Amniotic epithelial cell (primary cell): ENCODE results near the gene MGAT5.

ENCODE experiments used
- DNase-seq: peaks from one replicate; pipeline ENCODE4 v3.0.0-alpha.2; 2010; ENCODE audit warnings: low read depth

Gene MGAT5

DNA sequence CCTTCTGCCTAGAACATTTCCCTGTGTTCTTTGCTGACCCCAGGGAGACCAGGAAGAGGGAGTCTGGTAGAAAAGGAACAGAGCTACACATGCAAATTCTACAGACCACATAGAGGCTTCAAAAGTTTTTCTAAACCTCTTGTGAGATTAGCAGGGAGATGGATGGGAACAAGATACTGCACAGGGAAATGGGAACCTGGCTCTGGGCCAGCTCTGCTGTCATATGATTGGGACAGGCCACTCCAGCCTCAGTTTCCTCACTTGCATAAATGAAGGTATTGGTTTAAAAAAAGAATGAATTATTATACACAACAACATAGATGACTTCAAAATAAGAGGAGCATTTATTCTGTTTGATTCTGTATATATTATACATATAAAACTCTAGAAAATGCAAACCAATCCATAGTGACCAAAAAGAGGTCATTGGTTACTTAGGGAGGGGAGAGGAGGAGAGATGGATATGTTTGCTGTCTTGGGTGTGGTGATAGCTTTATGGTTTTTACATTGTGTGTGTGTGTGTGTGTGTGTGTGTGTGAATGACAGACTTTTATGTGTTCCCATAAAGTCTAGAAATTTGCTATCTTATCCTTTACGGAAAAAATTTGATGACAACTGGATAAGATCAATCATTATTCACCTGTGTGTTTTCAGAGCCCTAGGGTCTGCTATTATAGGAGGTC lies 115.5 kb downstream of the MGAT5 start:
- DNase-seq, result no peak

DNA sequence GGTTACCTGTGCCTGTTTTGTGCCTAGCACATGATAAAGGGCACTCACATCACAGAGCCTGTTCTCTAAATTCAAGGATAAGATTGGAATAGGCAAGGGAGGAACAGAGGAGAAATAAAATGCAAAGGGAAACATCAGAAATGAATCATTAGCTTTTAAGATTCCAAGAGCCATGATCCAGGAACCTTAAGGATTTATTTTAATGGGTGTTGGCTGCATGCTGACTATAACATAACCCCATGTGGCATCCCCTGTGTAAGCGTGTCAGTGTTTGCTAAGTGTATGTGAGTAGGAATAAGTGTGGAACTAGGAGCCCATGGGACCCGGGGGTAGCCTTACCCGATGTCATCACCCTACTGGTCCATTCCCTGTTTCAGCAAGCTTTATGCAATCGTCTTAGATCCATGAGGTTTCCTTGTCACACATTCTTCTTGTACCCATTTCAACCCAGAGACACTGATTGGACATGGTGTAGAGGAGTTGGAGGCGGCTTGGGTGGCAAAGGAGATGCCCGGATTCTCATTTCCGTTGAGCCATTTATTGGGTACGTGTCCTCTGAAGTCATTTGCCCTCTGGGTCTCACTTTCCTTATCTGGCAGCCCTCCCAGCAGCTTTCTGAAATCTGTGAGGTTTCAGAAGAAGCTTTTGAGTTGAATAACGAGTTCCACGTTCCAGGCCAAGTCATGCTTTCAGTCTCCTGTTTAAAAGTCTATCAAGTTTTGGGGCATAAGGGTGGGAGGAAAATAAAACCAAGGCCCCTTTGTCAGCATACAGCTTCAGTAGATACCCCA lies 117.0 kb downstream of the MGAT5 start:
- DNase-seq, result no peak

DNA sequence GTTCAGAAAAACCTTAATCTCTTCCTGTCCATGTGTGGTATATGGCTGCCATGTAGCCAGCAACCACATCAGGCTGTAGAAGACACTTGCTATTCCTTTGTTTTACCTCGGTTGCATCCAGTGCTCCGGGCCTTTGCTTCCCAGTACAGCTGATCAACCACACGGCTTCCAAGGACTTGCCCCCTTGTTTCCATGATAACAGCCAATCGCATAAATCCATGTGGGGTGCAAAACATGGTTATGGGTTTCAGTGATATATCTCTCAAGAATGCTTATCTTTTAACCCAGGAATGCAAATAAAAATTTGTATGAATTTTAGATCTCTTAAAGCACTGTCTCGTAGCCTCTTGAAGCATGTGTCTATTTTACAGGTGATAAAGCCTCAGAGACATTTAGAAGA lies 118.3 kb downstream of the MGAT5 start:
- DNase-seq, result peak; percentile 95

DNA sequence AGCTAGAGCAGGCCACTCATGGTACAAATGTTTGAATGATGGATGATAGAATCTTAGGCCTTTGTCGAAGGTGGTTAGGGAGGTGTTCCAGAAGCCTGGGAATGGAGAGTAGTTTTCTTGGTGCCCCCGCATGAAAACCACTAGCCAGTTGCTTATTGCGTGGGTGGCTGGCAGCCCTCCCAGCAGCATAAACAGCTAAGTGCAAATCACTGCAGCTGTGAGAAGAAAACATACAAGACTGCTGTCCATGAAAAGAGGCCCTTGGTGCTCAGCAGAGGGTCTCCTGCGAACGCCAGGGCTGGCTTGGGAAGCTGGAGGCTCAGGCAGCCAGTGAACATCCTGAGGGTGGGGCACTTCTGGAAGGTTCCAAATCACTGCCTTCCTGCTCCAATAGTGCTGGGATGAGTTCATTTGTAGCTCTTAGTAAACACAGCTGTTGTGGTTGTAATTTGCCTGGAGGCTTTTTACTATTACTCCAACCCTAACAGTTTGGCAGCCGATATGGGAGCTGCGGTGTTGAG lies 118.8 kb downstream of the MGAT5 start:
- peak; percentile 97 for DNase-seq

DNA sequence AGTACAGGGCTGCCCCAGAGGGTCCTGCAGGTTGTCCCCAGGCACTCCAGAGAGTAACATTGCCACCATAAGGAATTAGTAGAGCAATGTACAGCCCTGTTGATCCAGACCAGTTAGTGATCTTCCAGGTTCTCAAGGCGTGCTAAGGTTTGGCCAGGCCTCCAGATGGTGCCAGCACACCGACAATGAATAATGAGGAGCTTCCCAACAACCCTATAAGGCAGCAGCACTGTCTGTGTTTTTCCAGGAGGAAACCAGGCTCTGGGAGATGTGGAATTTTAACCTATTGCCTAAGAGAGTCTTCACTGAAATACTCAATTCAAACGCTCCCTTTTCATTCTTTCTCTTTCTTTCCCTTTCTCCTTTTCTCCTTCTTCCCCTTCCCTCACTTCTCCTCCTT lies 122.1 kb downstream of the MGAT5 start:
- DNase-seq, result peak; percentile 93

DNA sequence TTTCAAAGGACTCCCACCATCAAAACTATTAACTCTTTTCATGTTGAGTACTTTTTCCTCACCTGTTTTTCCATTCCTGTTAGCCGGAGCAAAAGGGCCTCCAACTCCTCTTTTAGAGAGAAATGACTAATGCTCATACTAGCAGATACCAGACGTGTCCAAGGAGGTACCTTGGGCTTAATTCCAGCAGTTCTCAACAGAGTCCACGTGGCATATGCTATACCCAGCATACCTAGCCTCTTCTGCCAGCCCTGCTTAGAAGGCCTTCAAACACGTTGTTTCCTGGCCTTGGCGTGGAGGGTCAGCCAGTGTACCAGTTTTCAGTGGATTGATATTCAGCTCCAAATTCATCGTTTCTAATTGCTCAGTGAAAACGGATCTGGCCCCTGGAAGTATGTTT lies 123.9 kb downstream of the MGAT5 start:
- DNase-seq, result peak; percentile 34

DNA sequence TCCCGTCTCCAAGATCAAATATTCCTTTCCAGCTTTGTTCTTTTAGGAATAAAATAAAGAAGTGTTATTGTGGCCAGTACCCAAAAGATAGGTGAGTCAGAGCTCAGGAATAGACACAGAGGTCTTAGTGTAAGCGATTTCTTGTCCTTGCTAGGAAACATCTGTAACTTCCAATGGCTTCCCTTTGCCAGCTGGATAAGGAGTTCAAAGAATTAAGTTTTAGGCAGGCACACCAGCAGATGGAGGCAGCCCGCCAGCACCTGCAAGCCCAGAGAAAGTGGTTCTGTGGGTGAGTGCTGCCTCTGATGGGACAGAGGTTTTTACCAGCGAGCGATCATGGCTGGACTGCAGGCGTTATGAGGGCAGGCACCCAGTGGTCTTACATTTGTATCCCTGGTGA lies 125.4 kb downstream of the MGAT5 start:
- DNase-seq, result peak; percentile 36

DNA sequence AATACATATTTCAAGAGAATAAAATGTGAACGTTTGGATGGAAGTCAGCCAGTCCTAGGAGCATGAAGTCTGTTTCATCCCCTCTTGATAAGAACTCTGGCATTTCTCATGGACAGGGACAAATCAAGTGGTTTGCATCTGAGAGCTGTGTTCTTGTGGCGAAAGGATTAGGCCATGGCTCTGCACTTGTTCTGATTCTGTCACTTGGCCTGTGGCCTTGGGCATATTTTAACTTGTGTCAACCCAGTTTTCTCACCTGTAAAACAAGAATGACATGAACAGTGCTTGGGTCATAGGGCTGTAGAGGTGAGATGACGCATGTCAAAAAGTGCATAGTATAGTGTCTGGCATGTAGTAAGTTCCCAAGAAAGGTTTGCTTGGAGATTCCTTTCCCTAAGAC lies 125.8 kb downstream of the MGAT5 start:
- peak; percentile 32 for DNase-seq

DNA sequence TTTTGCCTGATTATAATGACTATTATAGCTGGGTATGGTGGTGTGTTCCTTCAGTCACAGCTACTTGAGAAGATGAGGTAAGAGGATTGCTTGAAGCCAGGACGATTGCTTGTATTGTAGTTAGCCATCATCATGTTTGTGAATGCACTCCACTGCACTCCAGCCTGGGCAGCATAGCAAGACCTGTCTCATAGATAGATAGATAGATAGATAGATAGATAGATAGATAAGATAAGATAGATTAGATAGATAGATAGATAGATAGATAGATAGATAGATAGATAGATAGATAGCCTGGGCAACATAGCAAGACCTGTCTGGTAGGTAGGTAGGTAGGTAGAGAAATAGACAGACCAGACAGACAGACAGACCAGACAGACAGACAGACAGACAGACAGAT lies 127.3 kb downstream of the MGAT5 start:
- no peak for DNase-seq

DNA sequence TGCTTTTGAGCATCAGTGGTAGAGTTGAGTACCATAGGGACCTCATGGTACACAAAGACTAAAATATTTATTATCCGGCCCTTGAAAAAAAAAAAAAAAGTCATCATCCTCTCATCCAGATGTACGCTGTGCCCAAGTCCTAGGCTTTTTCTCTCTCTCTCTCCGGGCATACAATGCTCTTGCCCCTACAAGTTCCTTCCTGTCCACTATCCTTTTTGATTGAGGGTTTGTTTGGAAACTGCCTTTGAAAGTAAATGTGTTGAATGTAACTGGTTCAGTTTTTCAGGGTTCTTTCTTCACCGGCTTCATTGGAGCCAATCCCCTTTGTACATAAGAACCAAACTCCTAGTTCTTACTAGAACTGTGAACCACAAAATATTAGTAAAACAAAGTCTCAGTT lies 130.3 kb downstream of the MGAT5 start:
- DNase-seq, result no peak

DNA sequence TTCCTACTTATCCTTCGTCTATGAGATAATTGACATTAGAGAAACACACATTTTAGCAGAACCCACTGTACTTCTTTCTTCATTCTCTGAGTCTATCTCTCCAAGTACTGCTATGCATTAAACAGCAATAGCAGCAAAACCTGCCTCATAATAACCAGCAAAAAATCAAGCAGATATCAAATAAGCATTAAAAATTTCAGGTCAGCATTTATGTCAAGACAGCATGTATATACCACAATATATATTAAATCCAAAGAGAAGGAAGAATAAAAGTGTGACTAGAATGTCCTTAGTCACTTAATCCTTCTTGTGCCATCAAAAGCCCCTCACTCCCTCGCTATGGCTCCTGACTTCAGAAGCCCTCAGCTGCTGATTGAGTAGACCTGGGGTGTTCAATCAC lies 131.3 kb downstream of the MGAT5 start:
- no peak for DNase-seq

DNA sequence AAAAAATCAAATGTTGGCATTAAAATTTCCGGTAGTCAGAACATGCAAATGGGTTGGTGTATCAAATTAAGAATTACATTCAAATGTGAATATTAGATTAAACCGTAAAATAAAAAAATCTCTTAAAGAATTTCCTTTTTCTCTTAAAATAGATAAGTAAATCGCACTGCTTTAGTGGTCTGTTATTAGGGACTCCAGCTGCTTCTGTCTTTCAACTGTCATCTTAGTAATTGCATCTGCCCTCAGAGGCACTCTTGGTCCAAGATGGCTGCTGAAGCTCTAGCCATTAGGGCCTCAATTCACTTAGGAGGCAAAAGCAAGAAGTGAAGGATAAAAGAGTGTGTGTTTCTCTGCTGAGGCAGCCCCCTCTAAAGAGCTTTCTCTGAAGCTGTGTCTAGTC lies 132.4 kb downstream of the MGAT5 start:
- DNase-seq, result no peak

DNA sequence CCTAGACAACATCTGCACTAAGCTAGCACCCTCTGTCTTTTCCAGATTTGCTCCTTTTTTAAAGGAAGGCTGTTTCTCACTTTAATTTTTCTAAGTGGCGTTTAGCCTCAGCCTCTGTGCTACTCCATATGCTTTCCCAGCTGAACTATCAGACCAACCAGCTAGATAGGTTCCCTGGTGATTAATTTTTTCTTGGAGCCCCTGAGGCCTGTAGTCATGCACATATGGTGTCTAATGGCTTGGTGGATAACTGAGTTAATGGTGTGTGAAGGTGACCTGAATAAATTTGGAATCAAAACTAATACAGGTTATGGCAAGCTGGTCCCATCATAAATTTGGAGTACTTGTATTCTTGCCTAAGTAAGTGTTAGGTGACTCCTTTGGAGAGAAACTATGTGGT lies 135.5 kb downstream of the MGAT5 start:
- no peak for DNase-seq

DNA sequence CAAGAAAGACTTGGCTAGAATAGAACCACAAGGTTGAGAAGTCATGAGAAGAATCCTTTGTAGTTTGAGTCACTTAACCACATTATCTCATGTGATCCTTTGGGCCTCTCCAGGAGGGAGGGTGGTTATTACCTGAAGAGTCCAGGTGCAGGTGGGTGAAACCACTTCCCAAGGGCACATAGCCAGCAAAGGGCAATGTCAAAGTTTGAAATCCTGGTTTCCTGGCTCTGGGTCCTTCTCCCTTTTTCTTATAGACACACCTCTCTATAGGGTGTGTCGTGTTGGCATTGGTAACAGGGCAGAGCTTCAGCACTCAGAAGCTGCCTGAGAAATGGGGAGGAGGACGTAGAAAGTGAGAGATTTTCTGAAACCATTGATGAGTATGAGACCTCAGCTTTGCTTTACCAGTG lies 137.9 kb downstream of the MGAT5 start:
- no peak for DNase-seq

DNA sequence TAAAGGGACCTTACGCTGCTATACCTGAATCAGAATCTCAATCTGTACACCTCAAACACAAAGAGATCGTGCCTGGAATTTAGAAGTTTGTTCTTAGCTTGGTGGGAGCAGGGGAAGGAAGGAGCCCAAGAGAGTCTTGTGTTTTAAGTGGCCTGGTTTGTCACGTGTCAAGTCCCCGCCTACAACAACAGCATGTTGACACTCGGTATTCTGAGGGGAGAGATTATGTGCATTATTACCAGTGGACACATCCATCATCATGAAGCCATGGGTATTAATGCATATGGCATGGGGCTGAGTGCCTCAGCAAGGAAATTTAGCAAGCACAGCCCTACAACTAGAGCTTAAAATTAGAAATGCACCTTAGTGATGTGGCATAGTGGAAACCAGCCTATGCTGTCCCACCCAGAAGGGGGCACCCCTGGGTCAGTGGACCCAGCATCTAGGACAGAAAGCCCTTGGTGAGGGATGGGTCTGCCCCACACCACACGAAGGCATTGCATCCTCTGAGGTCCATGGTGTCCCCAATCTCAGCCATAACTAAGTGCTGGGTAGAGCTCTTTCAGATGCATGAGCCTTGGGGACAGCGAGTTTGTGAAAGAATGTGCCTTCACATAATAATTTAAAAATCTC lies 138.7 kb downstream of the MGAT5 start:
- DNase-seq, result no peak

DNA sequence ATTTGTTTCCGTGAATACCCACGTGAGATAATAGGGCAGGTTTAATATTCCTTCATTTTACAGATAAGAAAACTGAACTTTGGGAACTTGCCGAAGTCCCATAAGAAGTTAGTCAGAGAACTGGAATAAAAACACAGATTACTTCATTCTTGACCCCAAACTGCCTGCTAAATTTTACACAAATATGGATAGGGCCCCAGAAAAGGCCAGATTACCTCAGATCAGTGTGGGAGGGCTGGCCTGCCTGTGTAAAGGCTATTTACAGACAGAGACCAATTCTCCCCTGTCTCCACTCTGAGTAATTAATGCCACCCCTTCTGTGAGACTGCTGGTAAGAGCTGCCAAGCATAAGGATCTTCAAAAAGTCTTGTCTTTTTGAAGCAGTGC lies 139.2 kb downstream of the MGAT5 start:
- peak; percentile 73 for DNase-seq

DNA sequence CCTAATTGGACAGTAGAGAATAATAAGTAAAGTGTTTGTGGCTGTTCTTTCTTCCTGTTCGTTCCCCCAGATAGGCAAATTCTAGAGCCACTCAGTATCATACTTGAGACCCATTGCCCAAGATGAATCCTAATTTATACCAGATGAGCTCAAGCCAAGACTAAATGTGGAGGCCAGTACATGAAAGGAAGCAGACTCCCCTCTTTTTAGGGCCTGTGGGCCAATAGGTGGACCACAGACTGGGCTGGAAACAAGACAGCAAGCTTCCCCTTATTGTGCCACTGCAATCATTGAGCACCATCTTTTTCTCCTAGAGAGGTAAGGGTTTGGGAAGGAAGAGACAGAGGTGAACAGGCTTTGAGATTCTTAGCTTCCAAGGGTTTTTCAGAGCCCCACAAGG lies 141.9 kb downstream of the MGAT5 start:
- DNase-seq, result no peak

DNA sequence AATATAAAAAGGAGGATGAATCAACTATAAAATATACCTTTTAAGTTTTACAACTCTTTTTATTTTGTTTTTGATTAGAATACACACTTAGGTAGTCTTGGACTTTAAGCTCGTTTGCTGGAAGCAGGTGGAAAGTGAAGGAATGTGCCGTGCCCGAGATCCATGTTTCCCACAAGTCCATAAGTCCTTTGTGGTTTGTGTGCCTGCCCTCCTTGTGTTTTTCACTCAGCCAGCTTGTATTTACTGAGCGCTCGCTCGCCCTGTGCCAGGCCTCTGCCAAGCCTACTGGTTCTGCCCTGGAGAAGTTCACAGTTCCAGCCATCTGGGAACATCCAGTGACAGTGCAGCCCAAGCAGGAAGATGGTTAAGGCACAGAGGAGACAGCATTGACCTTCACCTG lies 142.6 kb downstream of the MGAT5 start:
- no peak for DNase-seq

DNA sequence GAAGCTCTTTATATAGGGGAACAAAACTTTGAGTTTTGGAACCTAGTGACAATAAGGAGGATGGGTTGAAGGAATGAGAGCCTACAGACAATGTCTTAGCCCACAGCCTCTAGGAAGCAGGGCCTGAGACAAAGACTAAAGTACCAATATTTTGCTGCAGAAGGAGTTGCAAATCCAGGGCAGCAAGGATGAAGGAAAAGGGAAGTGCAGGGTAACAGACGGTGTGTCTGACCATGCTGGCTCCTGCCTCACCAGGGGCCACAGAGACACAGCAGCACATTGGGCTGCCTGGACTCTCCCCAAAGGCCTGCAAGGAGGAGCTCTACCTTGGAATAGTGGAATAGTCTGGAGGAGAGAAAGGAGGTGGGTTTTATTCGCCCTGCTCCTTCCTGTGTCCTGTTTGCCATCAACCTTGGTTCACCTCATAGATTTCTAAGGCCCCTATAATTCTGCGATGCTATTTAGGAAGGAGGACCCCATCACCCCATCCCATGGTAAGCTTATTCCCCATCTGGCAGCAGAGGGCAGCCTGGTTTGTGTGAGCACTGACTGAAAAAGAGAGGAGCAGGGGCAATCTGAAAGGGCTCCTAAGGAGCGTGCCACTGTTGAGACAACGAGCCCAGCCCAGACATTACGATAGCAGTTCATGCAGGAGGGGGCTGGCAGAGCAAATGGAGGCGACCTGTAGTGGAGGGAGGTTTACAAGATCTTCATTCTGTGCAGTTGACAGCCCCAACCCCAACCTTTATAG lies 143.4 kb downstream of the MGAT5 start:
- no peak for DNase-seq

DNA sequence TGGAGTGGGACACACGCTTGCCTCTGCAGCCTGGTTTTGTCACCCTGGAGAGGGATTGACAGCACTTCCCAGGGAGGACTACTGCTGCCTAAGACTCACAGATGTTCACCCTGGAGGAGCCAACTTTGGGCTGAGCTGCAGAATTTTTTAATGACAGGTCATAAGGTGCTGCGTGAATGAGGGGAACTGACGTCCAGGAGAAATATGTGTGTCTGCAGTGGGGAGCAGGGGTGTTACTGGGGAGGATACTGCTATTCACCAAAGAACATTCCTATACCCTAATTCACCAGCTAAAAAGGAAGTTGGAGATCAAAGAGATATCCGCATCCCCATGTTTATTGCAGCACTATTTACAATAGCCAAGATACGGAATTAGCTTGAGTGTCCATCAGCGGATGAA lies 144.4 kb downstream of the MGAT5 start:
- DNase-seq, result peak; percentile 96

DNA sequence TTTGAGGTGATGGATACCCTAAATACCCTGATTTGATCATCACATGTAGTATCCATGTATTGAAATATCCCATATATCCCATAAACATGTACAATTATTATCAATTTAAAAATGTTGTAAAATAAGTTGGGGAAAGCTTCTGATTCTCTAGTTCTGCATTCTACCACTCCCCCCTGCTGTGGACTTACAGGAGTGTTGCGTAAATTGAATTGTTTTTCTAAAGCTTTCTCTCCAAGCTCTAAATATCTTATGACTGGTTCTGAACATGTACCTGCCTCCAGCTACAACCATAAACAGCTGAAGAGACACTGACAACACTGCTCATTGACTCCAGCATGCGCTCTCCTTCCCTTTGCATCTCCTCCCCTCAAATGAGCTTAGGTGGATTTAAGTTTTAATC lies 145.2 kb downstream of the MGAT5 start:
- DNase-seq, result peak; percentile 84

DNA sequence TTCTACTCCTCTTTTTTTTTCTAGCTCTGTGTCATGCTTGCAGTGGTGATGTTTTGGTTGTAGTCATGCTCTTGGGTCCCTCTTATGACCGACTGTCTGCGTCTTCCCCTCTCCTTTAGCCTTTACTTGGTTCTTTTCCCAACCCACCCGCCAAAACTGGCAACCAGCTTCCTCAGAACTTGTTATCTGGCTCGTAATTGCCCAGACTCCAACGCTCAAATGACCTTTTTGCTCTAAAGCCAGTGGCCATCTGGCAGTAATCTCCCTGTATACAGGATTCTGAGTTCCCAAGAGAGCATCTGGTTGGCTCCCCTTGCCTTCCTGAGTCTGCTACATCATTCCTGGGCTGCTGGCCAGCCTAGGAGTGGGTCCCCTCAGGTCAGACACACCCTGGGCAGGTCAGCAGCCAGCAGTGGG lies 147.2 kb downstream of the MGAT5 start:
- DNase-seq, result no peak
